NAMALWA (cell line): ENCODE data around the gene LINGO4.
A peak's percentile ranks its signal among the peaks of the same experiment; 100 is the strongest.

Experiments
- DNase-seq: peaks from one replicate; pipeline ENCODE4 v3.0.0-alpha.2; 2015; ENCODE audit warnings: low spot score

LINGO4 gene

GRCh38 chr1:151834239-151834638 lies 29.0 kb upstream of the LINGO4 start:
- no peak for DNase-seq

DNA sequence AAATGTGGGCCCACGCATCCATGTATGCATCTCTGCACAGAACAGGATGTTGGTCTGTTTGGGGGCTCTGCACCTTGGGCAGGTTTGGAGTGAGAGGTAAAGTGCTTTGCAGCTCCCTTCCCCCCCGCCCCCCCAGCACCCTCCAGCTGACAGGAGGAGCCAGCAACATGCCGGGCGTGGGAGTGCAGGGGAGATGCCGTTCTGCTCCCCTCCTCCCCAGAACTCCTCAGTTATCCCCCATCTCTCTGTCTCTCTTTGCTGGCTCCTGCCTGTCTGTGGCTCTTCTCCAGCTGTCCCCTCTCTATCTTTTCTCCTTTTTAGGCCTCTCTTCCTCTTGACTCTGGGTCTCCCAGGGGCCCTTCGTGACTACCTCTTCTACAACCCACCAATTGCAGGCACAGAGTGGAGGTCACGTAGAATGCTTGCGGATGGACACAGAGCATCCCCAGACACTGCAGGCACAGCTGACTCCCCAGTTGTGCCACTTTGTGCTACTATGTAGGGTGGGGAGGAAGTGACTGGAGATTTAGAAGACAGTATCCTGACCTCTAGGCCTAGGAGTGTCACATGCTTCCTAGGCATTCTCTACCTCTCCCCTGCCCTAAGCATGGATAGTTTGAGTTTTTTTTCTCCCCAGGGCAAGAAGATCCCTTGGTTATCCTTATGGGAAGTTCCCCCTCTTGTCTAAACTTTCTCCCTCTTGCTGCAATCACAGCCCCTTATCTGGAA lies 28.1 kb upstream of the LINGO4 start:
- no peak for DNase-seq

- no peak for DNase-seq
Observed at GRCh38 chr1:151832318-151832980, 27.2 kb upstream of the LINGO4 start.

GRCh38 chr1:151831605-151832004 lies 26.4 kb upstream of the LINGO4 start, which contains the start of gene RORC:
Gene RORC (minus strand): TSS chr1:151831802. CDS start chr1:151831764, 38 bp downstream.
- DNase-seq, result no peak

- DNase-seq, result no peak
Observed at GRCh38 chr1:151831256-151831591, 26.0 kb upstream of the LINGO4 start.

GRCh38 chr1:151830055-151830454 lies 24.8 kb upstream of the LINGO4 start:
- DNase-seq, result no peak

DNA sequence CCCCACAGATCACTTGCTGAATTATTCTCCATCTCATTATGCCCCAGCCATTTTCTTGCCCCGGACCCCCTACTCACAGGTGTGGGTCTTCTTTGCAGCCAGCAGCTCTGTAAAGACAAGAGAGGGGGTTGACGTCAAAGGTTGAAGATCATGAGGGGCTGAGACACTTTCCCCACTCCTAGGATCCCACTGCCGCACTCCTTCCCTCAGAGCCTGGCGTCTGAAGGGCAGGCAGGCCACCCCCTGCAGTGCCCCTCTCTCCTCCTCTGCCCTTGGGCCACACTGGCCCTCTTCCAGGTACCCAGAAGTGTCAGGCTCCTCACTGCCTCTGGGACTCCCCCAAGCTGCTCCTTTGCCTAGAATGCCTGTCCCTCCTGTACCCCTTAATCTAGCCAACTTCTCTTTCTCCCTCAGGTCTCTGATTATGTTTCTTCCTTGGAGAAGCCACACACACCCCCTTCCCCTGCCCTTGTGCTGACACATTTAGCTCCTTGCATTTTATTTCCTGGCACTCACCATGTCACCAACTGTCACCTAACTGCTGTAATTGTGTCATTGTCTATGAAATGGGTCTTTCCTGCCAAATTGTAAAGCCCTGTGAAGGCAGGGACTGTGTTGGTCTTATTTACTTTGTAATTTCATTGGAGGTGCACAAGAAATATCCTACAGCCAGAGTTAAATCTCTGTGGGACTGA lies 24.3 kb upstream of the LINGO4 start:
- DNase-seq, result no peak

DNA sequence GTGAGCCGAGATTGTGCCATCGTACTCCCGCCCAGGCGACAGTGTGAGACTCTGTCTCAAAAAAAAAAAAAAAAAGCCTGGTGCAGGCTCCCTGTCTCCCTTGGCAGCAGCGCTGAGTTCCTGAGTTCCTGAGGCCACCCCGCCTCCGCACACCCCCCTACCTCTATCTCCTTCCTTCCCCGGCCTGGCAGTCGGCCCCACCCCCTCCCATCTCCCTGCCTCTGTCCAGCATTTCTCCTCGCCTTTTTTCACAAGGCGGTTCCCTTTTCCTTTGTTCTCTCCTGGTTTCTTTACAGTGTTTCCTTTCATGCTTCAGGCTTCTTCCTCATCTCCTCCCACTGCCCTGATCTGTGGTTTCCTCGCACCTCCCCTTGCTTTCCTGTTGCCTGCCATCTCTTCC lies 23.7 kb upstream of the LINGO4 start:
- no peak for DNase-seq

GRCh38 chr1:151827853-151828252 lies 22.6 kb upstream of the LINGO4 start:
- DNase-seq, result no peak

GRCh38 chr1:151825751-151826660 lies 20.8 kb upstream of the LINGO4 start:
- no peak for DNase-seq

GRCh38 chr1:151825204-151825603 lies 20.0 kb upstream of the LINGO4 start:
- DNase-seq, result no peak

GRCh38 chr1:151823175-151823574 lies 18.0 kb upstream of the LINGO4 start:
- DNase-seq, result no peak

GRCh38 chr1:151822404-151822803 lies 17.2 kb upstream of the LINGO4 start:
- no peak for DNase-seq

- no peak for DNase-seq
Observed at GRCh38 chr1:151820940-151821339, 15.7 kb upstream of the LINGO4 start.

- DNase-seq, result no peak
Observed at GRCh38 chr1:151819976-151820623, 14.9 kb upstream of the LINGO4 start.

DNA sequence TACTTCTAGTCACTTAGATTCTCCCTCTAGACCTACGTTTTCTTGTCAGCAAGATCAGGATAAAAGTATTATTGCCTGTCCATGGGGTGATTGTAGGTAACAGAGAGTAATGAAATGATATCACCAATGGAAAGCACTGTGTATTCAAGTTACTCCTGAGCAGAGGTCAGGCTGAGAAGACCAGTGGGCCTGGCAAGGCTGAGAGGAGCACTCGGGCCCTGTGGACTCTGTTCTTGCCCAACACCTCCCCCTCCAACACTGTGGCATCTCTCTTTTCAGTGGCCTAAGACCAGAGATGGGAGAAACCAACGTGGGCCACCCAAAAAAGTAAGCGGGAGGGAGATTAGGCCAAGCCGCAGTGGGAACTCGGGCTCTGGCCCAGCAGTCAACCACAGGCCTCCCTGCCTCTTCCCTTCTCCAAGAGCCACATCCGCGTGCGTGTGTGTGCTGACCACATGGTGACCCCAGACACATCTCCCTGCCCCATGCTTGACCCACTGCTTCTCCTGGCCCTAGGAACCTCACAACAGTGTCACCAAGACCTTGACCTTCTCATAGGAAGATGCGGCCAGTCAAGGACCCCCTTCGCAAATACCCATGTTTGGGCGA lies 14.1 kb upstream of the LINGO4 start:
- DNase-seq, result no peak

GRCh38 chr1:151817353-151817730 lies 12.1 kb upstream of the LINGO4 start:
- peak; percentile 21 for DNase-seq

DNA sequence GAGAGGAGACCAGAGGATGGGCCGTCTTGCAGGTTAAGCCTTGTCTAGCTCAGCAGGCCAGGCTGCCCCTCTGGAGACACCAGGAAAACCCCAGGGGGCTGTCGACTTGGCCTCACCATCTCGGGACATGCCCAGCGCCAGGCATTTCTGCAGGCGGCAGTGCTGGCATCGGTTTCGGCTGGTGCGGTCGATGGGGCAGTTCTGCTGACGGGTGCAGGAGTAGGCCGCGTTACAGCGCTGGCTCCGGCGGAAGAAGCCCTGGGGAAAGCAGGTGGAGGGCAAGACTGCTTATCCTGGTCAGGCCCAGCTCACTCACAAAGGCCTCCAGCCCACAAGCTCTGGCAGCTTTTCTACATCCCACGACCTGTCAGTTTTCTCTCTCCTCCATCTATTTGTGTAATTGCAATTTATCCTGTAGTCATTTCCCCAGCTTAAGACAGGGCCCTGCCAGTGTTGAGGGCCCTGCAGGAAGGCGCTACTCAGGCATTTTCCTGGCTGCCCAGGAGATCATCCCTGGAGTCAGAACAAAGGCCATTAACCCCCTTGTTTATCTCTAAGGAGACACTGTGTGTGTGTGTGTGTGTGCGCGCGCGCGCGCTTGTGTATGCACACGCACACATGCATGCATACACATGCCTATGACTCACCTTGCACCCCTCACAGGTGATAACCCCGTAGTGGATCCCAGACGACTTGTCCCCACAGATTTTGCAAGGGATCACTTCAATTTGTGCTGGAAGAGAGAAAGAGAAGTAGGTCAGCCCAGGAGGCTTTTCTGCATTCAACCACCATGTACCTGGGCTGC lies 11.5 kb upstream of the LINGO4 start:
- DNase-seq, result no peak

DNA sequence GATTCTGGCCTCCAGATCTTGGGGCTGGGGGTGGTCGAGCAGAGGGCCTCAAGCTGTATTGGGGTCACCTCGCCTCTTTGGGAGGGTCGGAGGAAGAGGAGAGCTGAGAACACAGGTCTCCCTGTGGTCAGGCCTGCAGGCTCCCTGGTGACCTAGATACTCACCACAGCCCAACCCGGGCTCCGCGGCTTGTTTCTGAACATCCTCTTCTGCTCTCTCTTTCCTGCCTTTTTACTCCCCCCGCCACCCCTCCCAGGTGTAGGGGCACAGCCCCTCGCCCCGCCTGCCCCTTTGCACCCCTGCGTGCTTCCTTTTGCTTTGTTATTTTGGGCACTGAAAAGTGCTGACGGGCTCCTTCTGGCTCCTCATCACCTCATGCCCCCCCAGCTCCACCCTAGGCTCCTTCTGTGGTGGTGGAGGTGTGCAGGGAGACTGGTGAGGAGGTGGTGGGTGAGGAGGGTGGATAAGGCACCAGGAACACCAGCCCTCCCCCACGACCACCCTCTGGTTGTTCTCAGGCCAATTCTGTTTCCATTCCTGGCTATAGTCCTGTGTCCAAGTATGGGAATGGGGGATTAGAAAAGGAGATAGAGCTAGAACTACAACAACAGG lies 10.6 kb upstream of the LINGO4 start:
- no peak for DNase-seq

DNA sequence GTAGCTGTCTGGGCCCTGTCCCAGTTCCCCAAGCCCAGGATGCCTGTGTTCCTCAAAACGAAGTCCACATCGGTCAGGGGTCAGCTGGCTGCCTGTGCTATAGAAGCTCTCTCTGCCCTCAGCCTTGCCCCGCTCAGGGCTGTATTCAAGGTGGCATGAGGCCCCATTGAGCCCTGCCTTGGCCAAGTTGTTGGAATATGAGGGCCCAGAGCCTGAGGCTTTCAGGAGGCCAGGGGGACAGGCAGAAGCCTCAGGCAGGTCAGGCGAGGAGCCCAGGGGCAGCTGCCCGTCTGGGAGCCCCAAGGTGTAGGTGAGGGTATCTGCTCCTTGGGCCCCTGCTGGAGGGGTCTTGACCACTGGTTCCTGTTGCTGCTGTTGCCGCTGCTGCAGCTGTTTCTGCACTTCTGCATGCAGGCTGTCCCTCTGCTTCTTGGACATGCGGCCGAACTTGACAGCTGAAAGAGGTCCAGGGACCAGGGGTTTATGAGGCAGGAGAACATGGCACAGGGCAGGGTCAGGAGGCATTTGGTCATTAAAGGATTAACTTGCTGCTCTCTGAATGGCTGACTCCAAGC lies 9.8 kb upstream of the LINGO4 start:
- DNase-seq, result no peak
